ENCODE results near the gene EGFL7.

The EGFL7 gene

DNA sequence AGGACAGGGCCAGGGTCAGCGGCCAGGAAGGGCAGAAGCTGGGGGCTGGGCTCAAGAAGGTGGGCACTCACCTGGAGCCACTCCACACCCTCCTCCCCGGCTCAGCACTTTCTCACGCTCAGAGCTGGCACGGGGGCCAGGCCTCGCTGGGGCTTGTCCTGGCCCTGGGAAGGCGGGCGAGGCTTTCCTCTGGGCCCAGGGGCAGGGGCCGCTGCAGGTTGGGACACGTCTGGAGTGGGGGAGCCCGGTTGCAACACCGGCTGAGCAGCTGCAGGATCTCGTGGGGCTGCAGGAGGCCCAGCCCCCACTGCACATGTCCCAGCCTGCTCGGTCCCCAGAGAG lies 38.9 kb upstream of the EGFL7 start:
- H3K4me1 Mint-ChIP-seq, result peaks cover 24% of the 10 kb centered on the region
- TF ChIP-seq CTCF (IDR thresholded peaks at IDR 0.05; ENCODE audit: unreplicated experiment in 3 of 3), result no peak
- H3K27ac Mint-ChIP-seq, result no peak overlapping the region
- no peak overlapping the region for H3K4me3 Mint-ChIP-seq
- H3K27me3 Mint-ChIP-seq (ENCODE audit: low read depth), result peaks cover 4% of the 10 kb centered on the region
- H3K9me3 Mint-ChIP-seq, result no peaks in the 10 kb centered on the region
- H3K36me3 Mint-ChIP-seq (ENCODE audit: low read depth), result no peaks in the 10 kb centered on the region

- no peak for TF ChIP-seq CTCF (IDR thresholded peaks at IDR 0.05; ENCODE audit: unreplicated experiment in 3 of 3)
- H3K9me3 Mint-ChIP-seq, result no peaks in the 10 kb centered on the region
- no peak overlapping the region for H3K27ac Mint-ChIP-seq
- peaks cover 19% of the 10 kb centered on the region for H3K4me1 Mint-ChIP-seq
- no peak overlapping the region for H3K4me3 Mint-ChIP-seq
- H3K36me3 Mint-ChIP-seq (ENCODE audit: low read depth), result no peaks in the 10 kb centered on the region
- H3K27me3 Mint-ChIP-seq (ENCODE audit: low read depth), result peaks cover 4% of the 10 kb centered on the region
Observed at GRCh38 chr9:136624184-136624951, 38.3 kb upstream of the EGFL7 start.

- Mint-ChIP-seq H3K27ac (peak overlapping the region; percentile 78 to 93 (median 87)), H3K36me3 (ENCODE audit: low read depth) (no peaks in the 10 kb centered on the region), H3K27me3 (ENCODE audit: low read depth) (peaks cover 11% of the 10 kb centered on the region), H3K4me3 (peak overlapping the region in 2 of 3 experiments; percentile 15 to 52), H3K9me3 (no peaks in the 10 kb centered on the region), H3K4me1 (peaks cover 19% of the 10 kb centered on the region)
- peak; percentile 47 to 63 (median 58) for TF ChIP-seq CTCF (IDR thresholded peaks at IDR 0.05; ENCODE audit: unreplicated experiment in 3 of 3)
Observed at GRCh38 chr9:136625101-136626065, 37.3 kb upstream of the EGFL7 start.

GRCh38 chr9:136626066-136626725 lies 36.5 kb upstream of the EGFL7 start:
- TF ChIP-seq CTCF (IDR thresholded peaks at IDR 0.05; ENCODE audit: unreplicated experiment in 3 of 3), result no peak
- no peaks in the 10 kb centered on the region for H3K36me3 Mint-ChIP-seq (ENCODE audit: low read depth)
- H3K4me3 Mint-ChIP-seq, result peak overlapping the region in 1 of 3 experiments; percentile 52
- no peaks in the 10 kb centered on the region for H3K9me3 Mint-ChIP-seq
- H3K4me1 Mint-ChIP-seq, result peaks cover 19% of the 10 kb centered on the region
- peak overlapping the region; percentile 78 to 93 (median 87) for H3K27ac Mint-ChIP-seq
- peaks cover 12% of the 10 kb centered on the region for H3K27me3 Mint-ChIP-seq (ENCODE audit: low read depth)

DNA sequence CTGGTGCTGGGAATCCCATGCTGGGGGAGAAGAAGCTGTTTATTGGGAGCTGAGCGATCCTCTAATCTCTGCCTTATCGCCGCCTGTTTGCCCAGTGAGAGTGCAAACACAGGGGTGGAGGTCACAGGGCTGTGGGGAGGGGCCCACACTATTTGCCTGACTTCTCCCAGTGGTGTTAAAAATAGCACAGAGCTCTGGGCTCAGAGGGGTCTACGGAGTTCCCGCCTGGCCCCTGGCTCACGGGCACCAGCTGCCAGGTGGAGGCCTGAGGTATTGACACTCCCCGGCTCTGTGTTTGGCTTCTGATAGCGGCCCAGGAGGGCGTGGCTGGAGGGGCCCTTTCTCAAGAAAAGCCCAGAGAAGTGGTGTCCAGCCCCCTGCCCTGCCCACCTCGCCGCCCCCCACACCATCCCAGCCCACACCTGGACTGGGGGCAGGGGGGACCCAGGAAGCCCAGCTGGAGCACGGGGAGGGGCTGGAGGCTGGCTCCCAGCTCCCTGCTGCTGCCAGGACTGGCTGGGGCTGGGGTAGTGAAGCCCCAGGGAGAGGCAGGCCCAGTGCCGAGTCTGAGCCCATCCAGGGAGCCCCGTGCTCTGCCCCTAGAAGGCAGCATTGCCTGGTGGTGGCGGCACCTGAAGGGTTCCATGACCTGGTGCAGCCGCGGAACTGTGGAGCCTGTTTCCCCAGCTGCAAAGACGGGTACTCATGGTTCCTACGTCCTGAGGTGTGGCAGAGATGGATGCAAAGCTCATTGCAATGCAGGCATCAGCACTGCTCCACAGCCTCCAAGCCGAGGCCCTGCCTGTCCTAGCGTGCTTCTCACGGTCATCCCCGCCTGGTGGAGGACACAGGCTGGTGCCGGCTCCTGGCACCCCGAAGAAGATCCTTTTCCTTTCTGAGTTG lies 35.7 kb upstream of the EGFL7 start:
- peaks cover 19% of the 10 kb centered on the region for H3K4me1 Mint-ChIP-seq
- no peaks in the 10 kb centered on the region for H3K9me3 Mint-ChIP-seq
- H3K36me3 Mint-ChIP-seq (ENCODE audit: low read depth), result no peaks in the 10 kb centered on the region
- no peak for TF ChIP-seq CTCF (IDR thresholded peaks at IDR 0.05; ENCODE audit: unreplicated experiment in 3 of 3)
- H3K27me3 Mint-ChIP-seq (ENCODE audit: low read depth), result peaks cover 12% of the 10 kb centered on the region
- peak overlapping the region in 1 of 3 experiments; percentile 43 for H3K4me3 Mint-ChIP-seq
- H3K27ac Mint-ChIP-seq, result peak overlapping the region in 1 of 3 experiments; percentile 72

Data from nephron (organoid).